DMS79 treated with DMSO at 0.1 percent for 48 hours (cell line): ENCODE results near the gene TBC1D3B.
"Not testable (repeated sequence)": the region's sequence is repeated elsewhere in the genome, so short reads cannot be mapped to it uniquely, and the experiment has no call there.

Source experiments
- DNase-seq: peaks from one replicate; lab custom pipeline; 2025; lab: John Stamatoyannopoulos, UW

TBC1D3B gene

DNA sequence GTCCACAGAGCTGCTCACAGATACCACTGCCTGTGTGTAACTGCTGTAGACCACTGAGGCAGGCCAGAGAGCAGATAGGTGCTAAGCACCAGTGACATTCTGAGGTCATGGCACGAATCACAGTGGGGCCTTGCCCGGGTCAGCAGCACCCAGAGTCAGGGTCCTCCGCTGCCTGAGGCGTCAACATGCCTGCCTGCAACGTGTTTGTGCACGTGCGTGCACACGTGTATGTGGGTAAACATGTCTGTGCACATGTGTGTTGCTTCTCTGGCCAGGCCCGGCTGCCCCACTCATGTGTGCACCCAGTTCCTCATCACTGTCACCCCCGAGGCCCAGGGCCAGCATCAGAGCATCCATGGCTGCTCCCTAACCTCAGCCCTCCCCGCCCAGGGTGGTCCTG is at the start of gene TBC1D3B:
Gene TBC1D3B, minus strand, starts transcription at position 101 of the 400 bp plus-strand sequence. CDS start 1,586 bp downstream, outside the sequence.
- DNase-seq: not testable (repeated sequence)

GRCh38 chr17:36222967-36223366 is 46.5 kb upstream of the TBC1D3B start:
- not testable (repeated sequence) for DNase-seq

- not testable (repeated sequence) for DNase-seq
These were observed 45.2 kb upstream of the TBC1D3B start for GRCh38 chr17:36221581-36222100.

DNA sequence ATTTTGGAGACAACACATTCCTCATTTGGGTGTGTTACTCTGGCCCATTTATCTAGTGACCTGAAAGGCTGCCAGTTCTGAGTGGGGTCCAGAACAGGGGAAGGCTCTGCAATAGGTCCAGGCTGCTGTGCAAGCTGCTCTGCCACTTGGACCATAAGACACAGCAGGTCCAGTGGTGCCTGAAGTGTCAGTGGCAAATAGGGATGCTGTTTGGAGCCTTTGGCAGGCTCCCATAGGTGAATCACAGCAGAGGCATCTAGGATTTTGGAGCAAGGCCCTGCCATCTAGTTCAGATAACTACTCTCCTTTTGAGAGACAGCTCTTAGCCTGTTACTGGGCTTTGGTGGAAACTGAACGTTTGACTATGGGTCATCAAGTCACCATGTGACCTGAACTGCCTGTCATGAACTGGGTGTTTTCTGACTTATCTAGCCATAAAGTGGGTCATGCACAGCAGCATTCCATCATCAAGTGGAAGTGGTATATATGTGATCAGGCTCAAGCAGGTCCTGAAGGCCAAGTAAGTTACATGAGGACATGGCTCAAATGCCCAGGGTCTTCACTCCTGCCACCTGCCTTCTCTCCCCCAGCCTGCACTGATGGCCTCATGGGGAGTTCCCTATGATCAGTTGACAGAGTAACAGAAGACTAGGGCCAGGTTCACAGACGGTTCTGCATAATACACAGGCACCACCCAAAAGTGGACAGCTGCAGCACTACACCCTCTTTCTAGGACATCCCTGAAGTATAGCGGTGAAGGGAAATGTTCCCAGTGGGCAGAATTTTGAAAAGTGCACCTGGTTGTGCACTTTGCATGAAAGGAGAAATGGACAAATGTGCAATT is 44.5 kb upstream of the TBC1D3B start:
- not testable (repeated sequence) for DNase-seq

DNA sequence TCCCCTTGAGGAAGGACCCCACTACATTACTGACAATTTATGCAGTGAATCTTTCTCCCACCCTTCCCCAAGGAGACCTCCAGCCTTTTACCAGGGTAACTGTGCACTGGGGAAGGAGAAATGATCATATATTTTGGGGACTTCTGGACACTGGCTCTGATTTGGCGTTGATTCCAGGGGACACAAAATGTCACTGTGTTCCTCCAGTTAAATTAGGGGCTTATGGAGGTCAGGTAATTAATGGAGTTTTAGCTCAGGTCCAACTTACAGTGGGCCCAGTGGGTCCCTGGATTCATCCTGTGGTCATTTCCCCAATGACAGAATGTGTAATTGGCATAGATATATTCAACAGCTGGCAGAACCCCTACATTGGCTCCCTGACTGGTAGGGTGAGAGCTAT is 43.1 kb upstream of the TBC1D3B start:
- not testable (repeated sequence) for DNase-seq

DNA sequence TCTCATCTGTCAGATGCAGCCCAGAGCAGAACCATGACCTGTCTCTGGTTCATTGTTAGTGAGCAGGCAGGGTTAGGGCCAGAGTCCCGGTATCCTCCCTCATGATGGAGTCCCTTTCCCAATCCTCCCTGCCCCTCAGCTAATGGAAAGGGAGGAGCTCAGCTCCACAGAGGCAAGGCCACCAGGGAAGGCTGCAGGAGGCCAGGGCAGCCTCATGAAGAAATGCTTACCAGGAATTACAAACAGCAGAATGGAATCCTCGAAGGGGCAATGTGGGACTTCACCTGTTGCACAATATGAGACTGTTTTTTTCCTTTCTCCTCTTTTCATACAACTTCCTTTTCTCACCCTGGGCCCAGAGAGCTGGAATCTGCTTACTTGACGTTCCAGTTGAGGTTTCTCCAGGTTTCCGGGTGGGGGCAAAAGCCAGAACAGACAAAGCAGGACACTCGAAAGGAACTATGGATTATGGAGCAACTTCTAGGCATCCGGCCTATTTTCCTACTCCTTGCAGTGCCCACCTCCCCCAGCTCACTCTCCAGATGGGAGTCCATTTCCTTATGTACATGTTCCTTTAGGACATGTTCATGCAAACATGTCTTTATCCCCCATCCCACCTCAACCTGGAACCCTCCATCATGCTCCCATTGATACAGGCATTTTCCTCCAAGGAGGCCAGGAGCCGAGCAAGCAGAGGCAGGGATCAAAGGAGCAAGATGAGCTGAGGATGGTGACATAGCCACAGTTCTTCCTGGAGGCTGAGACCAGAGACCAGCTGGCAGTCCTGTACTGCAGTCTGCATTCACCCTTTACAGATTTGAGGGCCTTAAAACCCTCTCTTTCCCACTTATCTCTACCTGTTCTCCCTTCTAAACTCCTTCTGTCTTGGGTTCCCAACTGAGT is 39.2 kb upstream of the TBC1D3B start:
- DNase-seq: not testable (repeated sequence)

- DNase-seq: no peak
These were observed 38.5 kb upstream of the TBC1D3B start for GRCh38 chr17:36214918-36215317.

GRCh38 chr17:36213695-36214094 is 37.3 kb upstream of the TBC1D3B start:
- DNase-seq: no peak

- no peak for DNase-seq
These were observed 36.5 kb upstream of the TBC1D3B start for GRCh38 chr17:36212966-36213365.

GRCh38 chr17:36212272-36212605 is 35.8 kb upstream of the TBC1D3B start:
- no peak for DNase-seq

GRCh38 chr17:36211484-36212271 is 35.2 kb upstream of the TBC1D3B start:
- not testable (repeated sequence) for DNase-seq

DNA sequence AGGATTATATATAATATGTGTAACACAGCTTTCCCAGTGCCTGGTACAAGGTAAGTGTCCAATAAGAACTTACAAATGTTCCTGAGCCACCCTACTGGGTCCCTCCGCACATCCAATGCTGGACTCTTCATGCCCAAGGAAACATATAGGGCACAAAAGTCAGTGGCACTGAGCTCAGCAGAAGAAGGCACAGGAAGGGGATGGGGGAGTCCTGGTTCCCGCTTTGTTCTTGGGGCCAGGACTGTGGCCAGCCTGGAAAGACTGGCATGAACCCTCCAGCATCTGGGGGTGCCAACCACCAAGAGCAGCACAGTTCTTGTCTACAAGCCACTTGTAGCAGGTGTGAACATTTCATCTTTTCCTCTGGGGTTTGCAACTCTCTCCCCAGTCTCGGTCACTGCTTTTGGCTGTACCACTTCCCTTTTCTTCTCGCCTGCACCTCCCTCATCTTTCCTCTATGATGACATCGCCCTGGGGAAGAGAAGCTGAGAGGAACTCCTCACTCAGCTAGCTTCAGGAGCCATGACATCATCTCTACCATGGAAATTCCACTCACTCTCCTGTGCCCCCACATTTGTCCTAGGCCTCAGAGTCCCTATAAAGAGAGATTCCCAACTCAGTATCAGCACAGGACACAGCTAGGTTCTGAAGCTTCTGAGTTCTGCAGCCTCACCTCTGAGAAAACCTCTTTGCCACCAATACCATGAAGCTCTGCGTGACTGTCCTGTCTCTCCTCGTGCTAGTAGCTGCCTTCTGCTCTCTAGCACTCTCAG is 34.2 kb upstream of the TBC1D3B start, which contains the start of gene CCL4L2:
Gene CCL4L2, plus strand, starts transcription at position 625 of the 773 bp plus-strand sequence.
- DNase-seq: not testable (repeated sequence)

DNA sequence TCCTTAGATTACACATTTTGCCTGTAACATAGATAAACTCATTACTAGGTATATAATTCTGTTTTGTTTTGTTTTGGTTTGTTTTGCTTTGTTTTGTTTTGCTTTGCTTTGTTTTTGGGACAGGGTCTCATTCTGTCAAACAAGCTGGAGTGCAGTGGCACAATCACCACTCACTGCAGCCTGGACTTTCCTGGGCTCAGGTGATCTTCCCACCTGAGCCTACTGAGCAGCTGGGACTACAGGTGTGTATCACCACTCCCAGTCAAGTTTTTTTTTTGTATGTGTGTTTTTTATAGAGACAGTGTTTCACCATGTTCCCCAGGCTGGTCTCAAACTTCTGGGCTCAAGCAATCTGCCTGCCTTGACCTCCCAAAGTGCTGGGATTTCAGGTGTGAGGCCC is 33.1 kb upstream of the TBC1D3B start:
- no peak for DNase-seq

- not testable (repeated sequence) for DNase-seq
These were observed 30.9 kb upstream of the TBC1D3B start for GRCh38 chr17:36207383-36207782.

DNA sequence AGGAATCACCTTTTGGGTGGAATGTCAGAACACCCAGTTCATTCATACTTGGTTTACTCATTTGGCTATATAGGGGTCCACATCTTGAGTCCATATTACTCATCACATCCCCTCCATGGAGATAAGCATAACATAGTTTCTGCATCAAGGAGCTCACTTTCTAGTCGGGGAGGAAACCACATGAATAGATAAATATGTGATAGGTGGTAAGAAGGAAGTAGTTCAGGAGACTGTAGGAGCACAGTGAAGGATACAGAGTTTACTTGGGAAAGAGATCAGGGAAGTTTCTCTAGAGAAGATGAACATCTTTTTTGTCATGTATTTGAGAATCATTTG is 30.0 kb upstream of the TBC1D3B start:
- DNase-seq: not testable (repeated sequence)

- no peak for DNase-seq
These were observed 29.4 kb upstream of the TBC1D3B start for GRCh38 chr17:36205637-36206485.

DNA sequence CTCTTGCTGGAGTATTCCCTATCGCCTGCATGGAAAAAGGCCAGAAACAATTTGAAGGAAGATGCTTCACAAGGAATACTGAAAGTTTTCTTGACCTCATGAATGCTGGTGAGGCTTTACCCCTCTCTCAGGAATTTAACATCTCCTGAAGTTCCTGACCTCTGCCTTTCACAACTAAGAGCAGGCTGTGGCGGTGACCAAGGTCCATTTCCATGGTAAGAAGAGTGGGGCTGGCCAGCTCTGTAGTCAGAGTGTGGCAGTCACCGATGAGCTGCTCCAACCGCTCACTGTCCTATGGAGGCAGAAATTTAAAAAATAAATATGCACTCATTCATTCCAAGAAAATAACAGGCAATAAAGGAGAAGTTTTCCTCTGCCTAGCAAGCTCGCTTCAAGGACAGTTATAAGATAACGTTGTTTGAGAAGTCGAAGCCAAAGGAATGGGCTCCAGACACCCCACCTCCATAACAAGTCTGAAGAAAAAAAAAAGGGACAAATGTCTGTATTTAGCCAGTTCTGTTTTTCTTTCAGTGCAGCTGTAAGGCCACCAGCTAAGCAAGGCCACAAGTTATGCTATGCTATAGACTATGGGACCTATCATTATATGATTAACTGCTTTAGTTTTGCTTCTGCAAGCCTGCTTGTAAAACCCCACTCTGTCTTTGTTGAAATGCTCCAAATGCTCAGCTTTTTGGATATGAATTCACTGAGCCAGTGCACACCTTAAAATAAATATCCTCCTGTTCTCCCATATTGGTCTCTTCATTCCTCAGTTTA is 28.5 kb upstream of the TBC1D3B start:
- no peak for DNase-seq

GRCh38 chr17:36203335-36203734 is 26.9 kb upstream of the TBC1D3B start:
- DNase-seq: no peak

GRCh38 chr17:36201506-36201905 is 25.1 kb upstream of the TBC1D3B start:
- not testable (repeated sequence) for DNase-seq
